GM18870 (cell line): ENCODE measurements around the gene TXNRD2.
"Not testable (repeated sequence)": the region's sequence is repeated elsewhere in the genome, so short reads cannot be mapped to it uniquely, and the experiment has no call there.

Source experiments
- ATAC-seq: cut with Tn5 transposase; IDR thresholded peaks from one replicate; pipeline ENCODE4 v1.9.1; 2021; ENCODE audit warnings: moderate library complexity; ENCODE audit not compliant: unreplicated experiment

Gene TXNRD2

GRCh38 chr22:19951346-19951745 lies 9.7 kb upstream of the TXNRD2 start:
- ATAC-seq: no peak

- no peak for ATAC-seq
Measured at GRCh38 chr22:19948057-19948760, 6.6 kb upstream of the TXNRD2 start.

GRCh38 chr22:19943082-19944026 lies 1.7 kb upstream of the TXNRD2 start:
- ATAC-seq: no peak

- ATAC-seq: no peak
Measured at GRCh38 chr22:19942157-19943081, 801 bp upstream of the TXNRD2 start.

- ATAC-seq: no peak
Measured at GRCh38 chr22:19940536-19941364, 868 bp downstream of the TXNRD2 start.

- ATAC-seq: no peak
Measured at GRCh38 chr22:19937616-19938473, 3.8 kb downstream of the TXNRD2 start.

- ATAC-seq: no peak
Measured at GRCh38 chr22:19936513-19936912, 5.1 kb downstream of the TXNRD2 start.

- not testable (repeated sequence) for ATAC-seq
Measured at GRCh38 chr22:19935123-19935718, 6.4 kb downstream of the TXNRD2 start.

GRCh38 chr22:19933341-19934241 lies 8.0 kb downstream of the TXNRD2 start:
- no peak for ATAC-seq

- no peak for ATAC-seq
Measured at GRCh38 chr22:19932367-19933206, 9.0 kb downstream of the TXNRD2 start.

GRCh38 chr22:19931514-19931913 lies 10.1 kb downstream of the TXNRD2 start:
- no peak for ATAC-seq

- ATAC-seq: no peak
Measured at GRCh38 chr22:19930551-19931486, 10.8 kb downstream of the TXNRD2 start.

GRCh38 chr22:19929586-19930550 lies 11.8 kb downstream of the TXNRD2 start:
- no peak for ATAC-seq

GRCh38 chr22:19928207-19928606 lies 13.4 kb downstream of the TXNRD2 start:
- ATAC-seq: no peak

- ATAC-seq: no peak
Measured at GRCh38 chr22:19927696-19928095, 13.9 kb downstream of the TXNRD2 start.
